Activated naive CD4-positive, alpha-beta T cell treated with anti-CD3 and anti-CD28 coated beads for 36 hours (primary cell): ENCODE data around the gene C1orf35. TPM values are rescaled to one million over a fixed set of nuclear protein-coding genes. Genes with fewer than 3 reads are reported as not detected.

Source experiments
- CTCF ChIA-PET: fragments of 350-600 bp; sonication (Branson Sonifier 250); formaldehyde crosslinking; loops from one replicate; lab custom pipeline; 2021; ENCODE audit warnings: antibody characterized with exemption; lab: Charles Lee
- DNase-seq: peaks from one replicate; pipeline ENCODE4 v3.0.0-alpha.2; 2020
- H3K27ac Mint-ChIP-seq: one replicate; pipeline ENCODE4 v1.8.0; 2021; ENCODE audit warnings: mild to moderate bottlenecking, mixed read lengths
- H3K27me3 Mint-ChIP-seq: one replicate; pipeline ENCODE4 v1.8.0; 2021; ENCODE audit warnings: low read depth, mixed read lengths
- H3K36me3 Mint-ChIP-seq: one replicate; pipeline ENCODE4 v1.8.0; 2021; ENCODE audit warnings: low read depth, mixed read lengths
- H3K4me1 Mint-ChIP-seq: one replicate; pipeline ENCODE4 v1.8.0; 2021; ENCODE audit warnings: low read depth, mixed read lengths
- H3K4me3 Mint-ChIP-seq: one replicate; pipeline ENCODE4 v1.8.0; 2021; ENCODE audit warnings: mild to moderate bottlenecking, moderate library complexity, mixed read lengths
- H3K9me3 Mint-ChIP-seq: one replicate; pipeline ENCODE4 v1.8.0; 2021; ENCODE audit warnings: mixed read lengths
- intact Hi-C: fragments of 100-400 bp; cut with micrococcal nuclease; formaldehyde crosslinking; loops from one replicate; pipeline ENCODE4 v1.15.1; 2023
- total RNA-seq, 2 experiments: library from RNA; stranded (reverse); gene quantifications; one replicate each; pipeline ENCODE4 v1.2.3, GENCODE V29; 2021

Gene C1orf35
- 10 to 100 TPM; 14.5 to 16.2 TPM for total RNA-seq

- H3K4me1 Mint-ChIP-seq: peaks cover 28% of the 10 kb centered on the region
- H3K36me3 Mint-ChIP-seq: peaks cover 17% of the 10 kb centered on the region
- DNase-seq: peak; percentile 96
- peak within 1 kb of the TSS; percentile 92 for H3K4me3 Mint-ChIP-seq
- H3K9me3 Mint-ChIP-seq: no peaks in the 10 kb centered on the region
- no peaks in the 10 kb centered on the region for H3K27me3 Mint-ChIP-seq
- H3K27ac Mint-ChIP-seq: peak within 1 kb of the TSS; percentile 87
- intact Hi-C loops: loop anchor here (1.0 kb wide), 5 partner anchors 21 to 104 kb away; partner anchors contain the start of genes ARF1 and GUK1
- CTCF ChIA-PET: interaction anchor here (1.1 kb wide), 1 partner anchor 100 kb away, joined by 3 read pairs; no protein-coding TSS in a partner anchor
Observed at GRCh38 chr1:228102791-228103620, at the start of gene C1orf35. C1orf35 (minus strand) TSS chr1:228103325; CDS start chr1:228103227, 98 bp downstream.

GRCh38 chr1:228152918-228153258 is 49.8 kb upstream of the C1orf35 start:
- Mint-ChIP-seq H3K27ac (no peak overlapping the region), H3K4me1 (peaks cover 15% of the 10 kb centered on the region), H3K27me3 (no peaks in the 10 kb centered on the region), H3K9me3 (no peaks in the 10 kb centered on the region), H3K4me3 (no peak overlapping the region), H3K36me3 (no peaks in the 10 kb centered on the region)
- intact Hi-C loops: no loop called here
- CTCF ChIA-PET: interaction anchor here (0.9 kb wide), 1 partner anchor 12 kb away, joined by 4 read pairs; no protein-coding TSS in a partner anchor
- DNase-seq: no peak

- Mint-ChIP-seq H3K4me1 (peaks cover 15% of the 10 kb centered on the region), H3K27me3 (no peaks in the 10 kb centered on the region), H3K36me3 (no peaks in the 10 kb centered on the region), H3K9me3 (no peaks in the 10 kb centered on the region), H3K27ac (no peak overlapping the region), H3K4me3 (no peak overlapping the region)
- intact Hi-C loops: no loop called here
- DNase-seq: no peak
- CTCF ChIA-PET: no interaction called here
Observed at GRCh38 chr1:228152097-228152917, 49.2 kb upstream of the C1orf35 start.

GRCh38 chr1:228151180-228151925 is 48.2 kb upstream of the C1orf35 start:
- H3K27ac Mint-ChIP-seq: no peak overlapping the region
- no peak for DNase-seq
- H3K4me1 Mint-ChIP-seq: peaks cover 10% of the 10 kb centered on the region
- H3K27me3 Mint-ChIP-seq: no peaks in the 10 kb centered on the region
- intact Hi-C loops: no loop called here
- H3K4me3 Mint-ChIP-seq: no peak overlapping the region
- CTCF ChIA-PET: no interaction called here
- H3K9me3 Mint-ChIP-seq: no peaks in the 10 kb centered on the region
- H3K36me3 Mint-ChIP-seq: no peaks in the 10 kb centered on the region

- H3K36me3 Mint-ChIP-seq: no peaks in the 10 kb centered on the region
- H3K4me1 Mint-ChIP-seq: peaks cover 10% of the 10 kb centered on the region
- no peak overlapping the region for H3K27ac Mint-ChIP-seq
- no peaks in the 10 kb centered on the region for H3K9me3 Mint-ChIP-seq
- CTCF ChIA-PET: no interaction called here
- no peak for DNase-seq
- intact Hi-C loops: no loop called here
- no peaks in the 10 kb centered on the region for H3K27me3 Mint-ChIP-seq
- no peak overlapping the region for H3K4me3 Mint-ChIP-seq
Observed at GRCh38 chr1:228150461-228151179, 47.5 kb upstream of the C1orf35 start.

- no peak for DNase-seq
- Mint-ChIP-seq H3K9me3 (no peaks in the 10 kb centered on the region), H3K27me3 (no peaks in the 10 kb centered on the region), H3K36me3 (no peaks in the 10 kb centered on the region), H3K4me1 (peaks cover 6% of the 10 kb centered on the region), H3K4me3 (no peak overlapping the region), H3K27ac (no peak overlapping the region)
- CTCF ChIA-PET: no interaction called here
- intact Hi-C loops: no loop called here
Observed at GRCh38 chr1:228150120-228150460, 47.0 kb upstream of the C1orf35 start.

GRCh38 chr1:228149406-228150119 is 46.4 kb upstream of the C1orf35 start, which contains the start of gene GJC2:
GJC2 (plus strand) TSS chr1:228149930; CDS start chr1:228157759, 7,829 bp downstream.
- H3K4me3 Mint-ChIP-seq: no peak within 1 kb of the TSS
- H3K27ac Mint-ChIP-seq: no peak within 1 kb of the TSS
- CTCF ChIA-PET: no interaction called here
- no peaks in the 10 kb centered on the region for H3K9me3 Mint-ChIP-seq
- H3K36me3 Mint-ChIP-seq: no peaks in the 10 kb centered on the region
- no peak for DNase-seq
- H3K27me3 Mint-ChIP-seq: no peaks in the 10 kb centered on the region
- H3K4me1 Mint-ChIP-seq: peaks cover 1% of the 10 kb centered on the region
- intact Hi-C loops: no loop called here

- Mint-ChIP-seq H3K27me3 (no peaks in the 10 kb centered on the region), H3K27ac (no peak overlapping the region), H3K4me3 (no peak overlapping the region), H3K36me3 (no peaks in the 10 kb centered on the region), H3K4me1 (peaks cover 3% of the 10 kb centered on the region), H3K9me3 (no peaks in the 10 kb centered on the region)
- DNase-seq: no peak
- intact Hi-C loops: no loop called here
- CTCF ChIA-PET: no interaction called here
Observed at GRCh38 chr1:228148935-228149405, 45.8 kb upstream of the C1orf35 start.

GRCh38 chr1:228148196-228148861 is 45.2 kb upstream of the C1orf35 start:
- Mint-ChIP-seq H3K9me3 (no peaks in the 10 kb centered on the region), H3K27ac (no peak overlapping the region), H3K4me3 (no peak overlapping the region), H3K36me3 (no peaks in the 10 kb centered on the region), H3K27me3 (no peaks in the 10 kb centered on the region), H3K4me1 (peaks cover 10% of the 10 kb centered on the region)
- no peak for DNase-seq
- intact Hi-C loops: no loop called here
- CTCF ChIA-PET: no interaction called here

- peaks cover 15% of the 10 kb centered on the region for H3K4me1 Mint-ChIP-seq
- intact Hi-C loops: no loop called here
- CTCF ChIA-PET: no interaction called here
- H3K27me3 Mint-ChIP-seq: no peaks in the 10 kb centered on the region
- no peak overlapping the region for H3K27ac Mint-ChIP-seq
- no peak overlapping the region for H3K4me3 Mint-ChIP-seq
- H3K36me3 Mint-ChIP-seq: no peaks in the 10 kb centered on the region
- no peaks in the 10 kb centered on the region for H3K9me3 Mint-ChIP-seq
- no peak for DNase-seq
Observed at GRCh38 chr1:228147768-228148167, 44.6 kb upstream of the C1orf35 start.

GRCh38 chr1:228147151-228147693 is 44.1 kb upstream of the C1orf35 start:
- peaks cover 21% of the 10 kb centered on the region for H3K4me1 Mint-ChIP-seq

More at GRCh38 chr1:228147151-228147693, 44.1 kb upstream of the C1orf35 start:
- Mint-ChIP-seq H3K27me3 (no peaks in the 10 kb centered on the region), H3K4me3 (no peak overlapping the region), H3K36me3 (no peaks in the 10 kb centered on the region), H3K9me3 (no peaks in the 10 kb centered on the region), H3K27ac (no peak overlapping the region)
- no peak for DNase-seq
- CTCF ChIA-PET: no interaction called here
- intact Hi-C loops: no loop called here
